Measurements from ENCODE around the gene ATCAY.
"Not testable (repeated sequence)": the region's sequence is repeated elsewhere in the genome, so short reads cannot be mapped to it uniquely, and the experiment has no call there.

The ATCAY gene

GRCh38 chr19:3904233-3904632, 23.7 kb downstream of the ATCAY start:
- DNase-seq: no peak

- DNase-seq: no peak
Observed at GRCh38 chr19:3907626-3908265, 27.3 kb downstream of the ATCAY start.

GRCh38 chr19:3908266-3909054, 28.0 kb downstream of the ATCAY start:
- no peak for DNase-seq

GRCh38 chr19:3910105-3910504, 29.6 kb downstream of the ATCAY start:
- DNase-seq: no peak

GRCh38 chr19:3914199-3914598, 33.7 kb downstream of the ATCAY start:
- no peak for DNase-seq

GRCh38 chr19:3916033-3916432, 35.5 kb downstream of the ATCAY start:
- DNase-seq: no peak

- DNase-seq: no peak
Observed at GRCh38 chr19:3919793-3920192, 39.3 kb downstream of the ATCAY start.

GRCh38 chr19:3923096-3923758, 42.7 kb downstream of the ATCAY start:
- no peak for DNase-seq

- DNase-seq: no peak
Observed at GRCh38 chr19:3923912-3924311, 43.4 kb downstream of the ATCAY start.

- no peak for DNase-seq
Observed at GRCh38 chr19:3931041-3931440, 50.6 kb downstream of the ATCAY start.

- DNase-seq: no peak
Observed at GRCh38 chr19:3932931-3933810, 52.7 kb downstream of the ATCAY start, which contains the start of gene NMRK2. Gene NMRK2, plus strand, starts transcription at chr19:3933069. Its CDS starts 603 bp downstream, at chr19:3933672.

GRCh38 chr19:3936506-3937442, 56.3 kb downstream of the ATCAY start:
- no peak for DNase-seq

GRCh38 chr19:3938300-3938950, 57.9 kb downstream of the ATCAY start:
- not testable (repeated sequence) for DNase-seq

GRCh38 chr19:3942790-3943409, 62.4 kb downstream of the ATCAY start:
- DNase-seq: no peak

- no peak for DNase-seq
Observed at GRCh38 chr19:3944018-3944721, 63.7 kb downstream of the ATCAY start.

- DNase-seq: no peak
Observed at GRCh38 chr19:3945838-3946237, 65.4 kb downstream of the ATCAY start.

- DNase-seq: not testable (repeated sequence)
Observed at GRCh38 chr19:3947316-3947933, 66.9 kb downstream of the ATCAY start.

- no peak for DNase-seq
Observed at GRCh38 chr19:3949294-3949693, 68.8 kb downstream of the ATCAY start.
